Activated CD4-positive, alpha-beta memory T cell treated with anti-CD3 and anti-CD28 coated beads, Interleukin-2, amount 10 ng/mL, durations not matched to agents 7 days and 5 days (primary cell): ENCODE measurements around the gene TSPEAR. TPM values are rescaled to one million over a fixed set of nuclear protein-coding genes. Genes with fewer than 3 reads are reported as not detected.
A peak's percentile ranks its signal among the peaks of the same experiment; 100 is the strongest.
"Not testable (repeated sequence)": the region's sequence is repeated elsewhere in the genome, so short reads cannot be mapped to it uniquely, and the experiment has no call there.

ENCODE experiments used
- CTCF ChIA-PET: fragments of 350-600 bp; sonication (Branson Sonifier 250); formaldehyde crosslinking; loops from one replicate; lab custom pipeline; 2021; ENCODE audit warnings: antibody characterized with exemption, inconsistent platforms; lab: Charles Lee
- POLR2A ChIA-PET: fragments of 350-600 bp; sonication (Branson Sonifier 250); formaldehyde crosslinking; loops from one replicate; lab custom pipeline; 2021; ENCODE audit warnings: antibody characterized with exemption; lab: Charles Lee
- DNase-seq: peaks from one replicate; pipeline ENCODE4 v3.0.0-alpha.2; 2020
- H3K27ac Mint-ChIP-seq: one replicate; pipeline ENCODE4 v1.8.0; 2021; ENCODE audit warnings: mild to moderate bottlenecking, mixed read lengths
- H3K27me3 Mint-ChIP-seq: one replicate; pipeline ENCODE4 v1.8.0; 2021; ENCODE audit warnings: mixed read lengths
- H3K36me3 Mint-ChIP-seq: one replicate; pipeline ENCODE4 v1.8.0; 2021; ENCODE audit warnings: low read depth, mixed read lengths
- H3K4me1 Mint-ChIP-seq: one replicate; pipeline ENCODE4 v1.8.0; 2021; ENCODE audit warnings: mixed read lengths
- H3K4me3 Mint-ChIP-seq: one replicate; pipeline ENCODE4 v1.8.0; 2021; ENCODE audit warnings: mild to moderate bottlenecking, mixed read lengths
- H3K9me3 Mint-ChIP-seq: one replicate; pipeline ENCODE4 v1.8.0; 2021; ENCODE audit warnings: mixed read lengths
- total RNA-seq, 2 experiments: library from RNA; stranded (reverse); gene quantifications; one replicate each; pipeline ENCODE4 v1.2.3, GENCODE V29; 2021

Gene TSPEAR
- total RNA-seq, 2 experiments from 2014 or later = not detected

DNA sequence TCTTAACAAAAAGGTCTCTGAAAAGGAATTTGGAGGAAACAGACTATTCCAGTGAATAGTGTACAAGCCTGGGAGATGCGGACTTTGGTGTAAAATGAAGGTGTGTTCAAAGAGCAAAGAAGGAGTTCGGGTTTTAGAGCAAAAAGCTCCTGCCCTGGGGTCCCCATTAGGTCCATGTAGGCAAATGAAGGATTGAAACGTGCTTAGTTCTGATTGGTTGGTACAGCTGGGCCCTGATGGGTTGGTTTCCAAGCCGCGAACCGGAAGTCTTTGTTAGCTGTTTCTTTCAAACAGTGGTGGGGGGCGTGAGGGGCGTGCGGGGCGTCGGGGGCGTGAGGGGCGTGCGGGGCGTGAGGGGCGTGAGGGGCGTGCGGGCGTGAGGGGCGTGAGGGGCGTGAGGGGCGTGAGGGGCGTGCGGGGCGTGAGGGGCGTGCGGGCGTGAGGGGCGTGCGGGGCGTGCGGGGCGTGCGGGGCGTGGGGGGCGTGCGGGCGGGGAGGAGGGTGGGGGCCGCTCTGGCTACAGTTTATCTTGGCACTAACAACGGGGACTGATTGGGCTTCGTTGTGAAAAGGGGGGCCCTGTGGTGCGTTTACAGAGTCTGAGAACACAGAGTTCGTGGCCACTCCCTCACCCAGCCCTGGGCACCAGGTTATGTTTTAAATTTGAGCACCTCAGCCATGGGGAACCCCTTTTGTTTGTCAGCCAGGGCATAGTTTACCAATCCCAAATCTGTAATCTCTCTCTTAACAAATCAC lies 226.7 kb downstream of the TSPEAR start:
- no peaks in the 10 kb centered on the region for H3K4me1 Mint-ChIP-seq
- H3K4me3 Mint-ChIP-seq = no peak overlapping the region
- H3K27ac Mint-ChIP-seq = no peak overlapping the region
- H3K36me3 Mint-ChIP-seq = no peaks in the 10 kb centered on the region
- POLR2A ChIA-PET = no interaction called here
- no peaks in the 10 kb centered on the region for H3K9me3 Mint-ChIP-seq
- CTCF ChIA-PET = interaction anchor here (1.3 kb wide), 1 partner anchor 309 kb away, joined by 5 read pairs; no protein-coding TSS in a partner anchor
- DNase-seq = no peak
- H3K27me3 Mint-ChIP-seq = peaks cover 10% of the 10 kb centered on the region

DNA sequence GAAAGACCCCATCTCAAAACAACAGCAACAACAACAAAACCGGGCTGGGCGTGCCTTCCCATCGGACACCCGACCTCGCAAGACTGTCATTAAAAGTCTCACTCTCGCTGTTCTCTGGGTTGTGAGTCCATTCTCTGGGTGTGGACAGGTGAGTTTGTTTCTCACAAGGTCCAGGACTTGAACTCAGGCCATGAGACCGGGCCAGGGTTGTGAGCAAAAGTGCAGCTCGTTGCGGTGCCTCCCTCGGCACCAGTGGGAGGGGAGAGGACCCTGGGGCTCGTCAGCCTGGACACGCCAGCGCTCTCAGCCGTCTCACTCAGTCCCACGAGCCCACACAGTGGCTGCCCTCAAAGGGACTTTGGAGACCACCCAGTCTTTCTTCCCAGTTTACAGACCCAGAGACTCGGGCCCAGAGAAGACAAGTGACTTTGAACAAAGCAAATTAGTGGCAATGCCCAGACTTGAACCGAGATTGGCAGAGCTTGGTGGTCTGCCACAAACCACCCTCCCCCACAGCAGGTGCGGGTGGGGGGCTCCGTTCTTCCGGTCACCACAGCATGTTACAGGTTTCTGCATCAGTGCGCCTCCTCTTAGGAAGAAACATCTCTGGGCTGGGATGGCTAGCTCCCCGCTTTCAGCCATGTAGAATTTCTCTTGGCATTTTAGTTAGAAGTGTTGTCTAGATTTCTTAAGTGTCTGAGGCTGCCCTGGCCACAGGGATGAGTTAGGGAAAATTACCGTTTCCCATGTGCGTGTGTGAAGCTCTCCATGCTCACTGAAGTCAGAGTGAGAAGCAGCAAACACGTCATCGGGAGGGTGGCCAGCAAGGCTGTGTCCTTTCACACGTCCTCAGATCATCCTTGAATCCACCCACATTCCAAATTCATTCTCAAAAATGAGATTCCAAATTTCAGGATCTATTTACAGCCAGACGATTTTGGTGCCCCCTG lies 227.8 kb downstream of the TSPEAR start:
- no peak for DNase-seq
- ChIA-PET POLR2A (no interaction called here), CTCF (interaction anchor here (1.3 kb wide), 1 partner anchor 310 kb away, joined by 5 read pairs; no protein-coding TSS in a partner anchor)
- Mint-ChIP-seq H3K27ac (no peak overlapping the region), H3K9me3 (no peaks in the 10 kb centered on the region), H3K27me3 (peaks cover 7% of the 10 kb centered on the region), H3K36me3 (no peaks in the 10 kb centered on the region), H3K4me3 (no peak overlapping the region), H3K4me1 (peaks cover 7% of the 10 kb centered on the region)

DNA sequence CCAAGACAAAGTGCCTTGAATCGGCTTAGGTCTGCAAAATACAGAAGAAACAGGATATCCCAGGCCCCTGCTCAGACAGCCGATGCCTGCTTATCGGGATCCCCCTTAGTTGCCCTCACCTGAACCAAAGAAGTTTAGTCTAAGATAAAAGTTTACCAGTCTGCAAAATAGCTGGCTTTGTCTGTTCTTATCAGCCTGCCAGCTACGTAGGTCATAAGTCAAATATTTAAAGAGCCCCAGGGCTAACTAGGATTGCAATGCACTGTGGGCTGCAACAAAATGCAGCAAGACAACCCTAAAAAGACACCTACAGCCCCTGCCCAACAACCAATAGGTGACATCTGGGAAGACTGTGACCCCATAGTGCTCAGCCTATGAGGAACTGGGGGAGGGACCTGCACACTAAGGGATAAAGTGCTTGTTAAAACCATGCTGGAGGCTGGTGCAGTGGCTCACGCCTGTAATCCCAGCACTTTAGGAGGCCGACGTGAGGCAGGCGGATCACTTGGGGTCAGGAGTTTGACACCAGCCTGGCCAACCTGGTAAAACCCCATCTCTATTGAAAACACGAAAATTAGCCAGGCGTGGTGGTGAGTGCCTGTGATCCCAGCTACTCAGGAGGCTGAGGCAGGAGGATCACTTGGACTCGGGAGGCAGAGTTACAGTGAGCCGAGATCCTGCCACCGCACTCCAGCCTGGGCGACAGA lies 228.6 kb downstream of the TSPEAR start:
- no peak for DNase-seq
- H3K27me3 Mint-ChIP-seq = peaks cover 7% of the 10 kb centered on the region
- no peak overlapping the region for H3K27ac Mint-ChIP-seq
- H3K4me3 Mint-ChIP-seq = no peak overlapping the region
- H3K36me3 Mint-ChIP-seq = no peaks in the 10 kb centered on the region
- POLR2A ChIA-PET = no interaction called here
- no peaks in the 10 kb centered on the region for H3K9me3 Mint-ChIP-seq
- CTCF ChIA-PET = interaction anchor here (0.5 to 1.7 kb wide), 3 partner anchors 21 to 130 kb away, joined by 3 to 6 read pairs (median 3); partner anchors contain the start of gene TRPM2
- H3K4me1 Mint-ChIP-seq = peaks cover 7% of the 10 kb centered on the region

DNA sequence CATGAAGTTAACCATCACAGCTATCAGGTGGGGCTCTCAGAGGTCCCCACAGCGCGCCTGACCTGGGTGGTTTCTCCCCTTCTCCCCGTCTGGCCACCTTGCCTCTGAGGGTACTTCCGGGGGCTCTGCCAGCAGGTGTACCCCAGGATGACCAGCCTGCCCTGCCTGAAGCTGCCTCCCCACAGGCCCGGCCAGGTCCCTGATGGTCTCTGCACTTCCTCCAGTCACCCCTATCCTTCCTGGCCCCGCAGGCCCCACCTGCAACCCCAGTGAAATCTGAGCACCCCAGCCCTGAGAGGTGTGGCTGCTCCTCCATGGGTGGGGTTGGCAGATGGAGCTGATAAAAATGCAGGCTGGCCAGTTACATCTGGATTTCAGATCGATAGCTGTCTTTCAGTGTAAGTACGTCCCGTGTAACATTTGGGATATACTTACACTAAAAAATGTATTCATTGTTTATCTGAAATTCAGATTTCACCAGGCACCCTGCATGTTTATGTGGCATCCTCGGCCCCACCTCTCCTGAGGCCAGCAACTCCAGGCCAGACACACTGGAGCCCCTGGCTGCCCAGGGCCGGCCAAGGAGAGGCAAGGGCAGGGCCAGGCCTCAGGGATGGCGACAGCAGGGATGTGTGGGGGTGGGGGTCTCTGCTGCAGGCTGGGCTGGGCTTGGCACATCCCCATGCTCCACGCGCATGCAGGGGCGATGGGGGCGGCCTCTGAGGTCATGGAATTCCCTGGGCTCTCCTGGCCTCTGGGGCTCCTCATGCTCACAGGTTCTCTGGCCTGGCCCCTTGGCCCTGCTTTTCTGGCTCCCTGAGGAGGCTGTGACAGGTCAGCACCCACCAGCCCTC lies 230.9 kb downstream of the TSPEAR start:
- H3K4me1 Mint-ChIP-seq = peaks cover 7% of the 10 kb centered on the region
- no peak overlapping the region for H3K27ac Mint-ChIP-seq
- ChIA-PET CTCF (interaction anchor here (0.5 to 1.5 kb wide), 9 partner anchors 9 to 554 kb away, joined by 3 to 6 read pairs (median 3); partner anchors contain the start of gene TRPM2), POLR2A (interaction anchor here (1.4 kb wide), 1 partner anchor 140 kb away, joined by 3 read pairs; no protein-coding TSS in a partner anchor)
- peaks cover 7% of the 10 kb centered on the region for H3K27me3 Mint-ChIP-seq
- DNase-seq = no peak
- no peaks in the 10 kb centered on the region for H3K36me3 Mint-ChIP-seq
- no peak overlapping the region for H3K4me3 Mint-ChIP-seq
- H3K9me3 Mint-ChIP-seq = no peaks in the 10 kb centered on the region

DNA sequence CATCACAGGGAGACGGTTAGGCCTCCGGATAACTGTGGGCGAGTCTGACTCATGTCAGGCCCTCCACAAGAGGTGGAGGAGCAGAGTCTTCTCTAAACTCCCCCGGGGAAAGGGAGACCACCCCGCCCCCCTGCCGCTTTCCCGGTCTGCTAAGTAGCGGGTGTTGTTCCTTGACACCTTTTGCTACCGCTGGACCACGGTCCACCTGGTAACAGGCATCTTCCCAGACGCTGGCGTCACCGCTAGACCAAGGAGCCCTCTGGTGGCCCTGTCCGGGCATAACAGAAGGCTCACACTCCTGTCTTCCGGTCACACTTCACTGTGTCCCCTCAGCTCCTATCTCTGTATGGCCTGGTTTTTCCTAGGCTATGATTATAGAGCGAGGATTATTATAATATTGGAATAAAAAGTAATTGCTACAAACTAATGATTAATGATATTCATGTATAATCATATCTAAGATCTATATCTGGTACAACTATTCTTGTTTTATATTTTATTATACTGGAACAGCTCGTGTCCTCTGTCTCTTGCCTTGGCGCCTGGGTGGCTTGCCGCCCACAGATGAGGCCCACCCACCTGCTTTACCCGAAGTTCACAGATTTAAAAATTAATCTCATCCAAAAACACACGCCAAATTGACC lies 231.7 kb downstream of the TSPEAR start:
- H3K4me3 Mint-ChIP-seq, H3K36me3 Mint-ChIP-seq, H3K27me3 Mint-ChIP-seq, H3K27ac Mint-ChIP-seq, H3K4me1 Mint-ChIP-seq, H3K9me3 Mint-ChIP-seq: not testable (repeated sequence)
- POLR2A ChIA-PET = interaction anchor here (1.4 kb wide), 1 partner anchor 140 kb away, joined by 3 read pairs; no protein-coding TSS in a partner anchor
- DNase-seq = peak; percentile 63
- CTCF ChIA-PET = interaction anchor here (0.7 to 1.5 kb wide), 8 partner anchors 10 to 179 kb away, joined by 3 to 6 read pairs (median 3); partner anchors contain the start of gene TRPM2

DNA sequence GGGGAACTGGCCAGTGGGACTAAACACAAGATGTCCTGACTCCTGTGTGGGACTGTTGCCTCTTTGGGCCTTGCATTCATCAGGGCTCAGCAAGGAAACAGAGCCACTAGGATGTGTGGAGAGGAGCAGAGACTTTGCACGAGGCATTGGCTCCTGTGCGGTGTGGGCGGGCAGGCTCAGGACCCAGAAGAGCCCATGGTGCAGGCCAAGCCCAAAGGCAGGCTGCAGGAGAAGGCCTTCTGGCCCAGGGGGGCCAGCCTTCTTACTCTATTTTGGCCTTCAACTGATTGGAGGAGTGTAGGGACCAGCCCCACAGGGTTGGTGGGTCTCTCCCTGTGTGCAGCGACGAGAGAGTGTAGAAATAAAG lies 232.6 kb downstream of the TSPEAR start:
- Mint-ChIP-seq H3K4me3 (no peak overlapping the region), H3K27me3 (peaks cover 5% of the 10 kb centered on the region), H3K4me1 (peaks cover 7% of the 10 kb centered on the region), H3K9me3 (no peaks in the 10 kb centered on the region), H3K36me3 (no peaks in the 10 kb centered on the region), H3K27ac (no peak overlapping the region)
- POLR2A ChIA-PET = no interaction called here
- CTCF ChIA-PET = no interaction called here
- no peak for DNase-seq

DNA sequence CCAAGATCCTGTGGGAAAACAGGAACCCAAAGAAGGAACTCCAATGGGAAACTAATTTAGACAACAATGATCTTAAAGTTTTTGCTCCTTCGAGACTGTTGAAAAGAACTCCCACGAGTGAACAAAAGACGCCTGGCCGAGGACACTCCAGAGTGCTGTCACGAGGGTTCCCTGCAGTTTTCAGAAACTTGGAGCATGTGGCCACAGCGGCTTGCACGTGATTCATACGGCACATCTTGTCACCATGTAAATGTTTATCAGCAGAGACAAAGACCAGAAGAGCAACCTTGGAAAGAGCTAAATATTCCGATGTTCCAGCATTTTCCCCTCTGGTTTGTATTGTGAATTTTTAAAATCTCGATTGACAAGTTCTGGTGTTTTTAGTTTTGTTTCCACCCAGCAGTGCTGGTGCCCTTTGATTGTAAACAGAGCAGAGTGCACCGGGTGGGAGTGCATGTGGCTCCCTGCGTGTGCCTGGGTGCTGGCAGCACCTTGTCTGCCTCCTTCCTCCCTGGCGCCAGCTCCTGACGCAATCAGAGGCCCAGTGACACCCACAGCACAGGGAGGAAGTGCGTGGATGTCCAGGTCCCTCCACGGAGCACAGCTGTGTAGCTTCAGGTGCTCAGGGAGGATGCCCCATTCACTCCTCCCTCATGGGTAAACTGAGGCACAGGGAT lies 233.1 kb downstream of the TSPEAR start:
- CTCF ChIA-PET = no interaction called here
- Mint-ChIP-seq H3K27me3 (peaks cover 5% of the 10 kb centered on the region), H3K27ac (no peak overlapping the region)

DNA sequence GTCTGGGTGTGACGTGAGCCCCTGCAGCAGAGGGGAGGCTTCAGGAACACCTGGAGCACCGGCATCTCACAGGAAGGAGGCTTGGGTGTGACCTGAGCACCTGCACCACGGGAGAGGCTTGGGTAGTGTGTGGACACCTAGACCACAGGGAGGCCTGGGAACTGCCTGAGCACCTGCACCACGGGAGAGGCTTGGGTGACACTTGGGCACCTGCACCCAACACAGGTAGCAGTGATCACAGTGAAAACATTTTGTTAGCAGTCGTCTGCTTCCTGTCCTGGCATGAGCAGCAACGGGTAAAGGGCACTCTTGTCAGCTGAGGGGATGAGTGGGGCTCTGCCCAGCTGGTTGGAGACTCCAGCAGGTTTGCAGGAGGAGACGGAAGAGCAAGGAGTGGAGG lies 233.7 kb downstream of the TSPEAR start:
- H3K9me3 Mint-ChIP-seq = no peaks in the 10 kb centered on the region
- ChIA-PET CTCF (no interaction called here), POLR2A (no interaction called here)
- H3K4me3 Mint-ChIP-seq = no peak overlapping the region
- no peak for DNase-seq
- no peak overlapping the region for H3K27ac Mint-ChIP-seq
- H3K36me3 Mint-ChIP-seq = no peaks in the 10 kb centered on the region
- peaks cover 5% of the 10 kb centered on the region for H3K27me3 Mint-ChIP-seq
- H3K4me1 Mint-ChIP-seq = peaks cover 7% of the 10 kb centered on the region

More for the DNA sequence above, 233.1 kb downstream of the TSPEAR start:
- Mint-ChIP-seq H3K9me3 (no peaks in the 10 kb centered on the region), H3K4me1 (peaks cover 7% of the 10 kb centered on the region), H3K36me3 (no peaks in the 10 kb centered on the region), H3K4me3 (no peak overlapping the region)
- POLR2A ChIA-PET = no interaction called here
- DNase-seq = no peak

DNA sequence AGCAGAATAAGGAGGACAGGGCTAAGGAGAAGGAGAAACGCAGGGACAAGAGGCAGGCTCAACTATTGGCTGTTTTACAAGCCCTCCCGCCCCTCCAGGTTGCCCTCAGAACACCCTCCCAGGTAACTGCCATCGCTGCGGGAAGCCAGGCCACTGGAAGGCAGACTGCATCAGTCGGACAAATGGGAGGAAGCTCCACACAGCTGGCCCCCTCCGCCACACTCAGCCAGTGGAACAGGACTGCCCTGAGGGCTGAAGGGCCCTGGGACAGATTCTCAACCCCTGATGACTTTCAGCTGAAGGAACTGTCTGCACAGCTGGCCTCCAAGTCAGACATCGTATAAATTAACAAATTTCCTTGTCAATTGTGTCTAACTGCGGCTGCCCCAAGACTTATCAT lies 234.2 kb downstream of the TSPEAR start:
- Mint-ChIP-seq H3K9me3 (no peaks in the 10 kb centered on the region), H3K4me3 (no peak overlapping the region), H3K27ac (no peak overlapping the region), H3K27me3 (peaks cover 2% of the 10 kb centered on the region), H3K4me1 (peaks cover 7% of the 10 kb centered on the region), H3K36me3 (no peaks in the 10 kb centered on the region)
- ChIA-PET CTCF (no interaction called here), POLR2A (no interaction called here)
- DNase-seq = no peak

DNA sequence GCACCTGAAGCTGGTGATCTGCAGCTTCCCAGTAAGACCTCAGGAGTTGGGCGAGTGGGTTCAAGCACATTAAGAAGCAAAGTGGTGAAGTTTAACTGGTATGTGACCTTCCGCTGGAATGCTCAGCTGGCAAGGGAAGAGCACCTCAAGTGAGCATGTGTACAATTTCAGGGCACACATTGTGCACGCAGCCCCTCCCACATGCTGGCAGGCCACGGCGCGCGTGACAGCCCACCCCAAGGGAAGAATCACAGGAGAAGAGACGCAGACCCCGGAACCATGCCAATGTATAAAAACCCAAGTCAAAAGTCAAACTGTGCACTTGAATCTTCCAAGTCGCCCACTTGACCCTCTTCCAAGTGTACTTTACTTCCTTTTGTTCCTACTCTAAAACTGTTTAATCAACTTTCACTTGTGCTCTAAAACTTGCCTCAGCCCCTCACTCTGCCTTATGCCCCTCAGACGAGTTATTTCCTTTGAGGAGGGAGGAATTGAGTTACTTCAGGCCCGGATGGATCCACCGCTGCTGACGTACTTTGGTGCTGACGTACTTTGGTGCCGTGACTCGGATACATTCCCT lies 236.0 kb downstream of the TSPEAR start:
- no peaks in the 10 kb centered on the region for H3K36me3 Mint-ChIP-seq
- ChIA-PET POLR2A (no interaction called here), CTCF (no interaction called here)
- no peaks in the 10 kb centered on the region for H3K9me3 Mint-ChIP-seq
- peaks cover 7% of the 10 kb centered on the region for H3K4me1 Mint-ChIP-seq
- H3K27me3 Mint-ChIP-seq = no peaks in the 10 kb centered on the region
- no peak overlapping the region for H3K27ac Mint-ChIP-seq
- DNase-seq = no peak
- H3K4me3 Mint-ChIP-seq = no peak overlapping the region

DNA sequence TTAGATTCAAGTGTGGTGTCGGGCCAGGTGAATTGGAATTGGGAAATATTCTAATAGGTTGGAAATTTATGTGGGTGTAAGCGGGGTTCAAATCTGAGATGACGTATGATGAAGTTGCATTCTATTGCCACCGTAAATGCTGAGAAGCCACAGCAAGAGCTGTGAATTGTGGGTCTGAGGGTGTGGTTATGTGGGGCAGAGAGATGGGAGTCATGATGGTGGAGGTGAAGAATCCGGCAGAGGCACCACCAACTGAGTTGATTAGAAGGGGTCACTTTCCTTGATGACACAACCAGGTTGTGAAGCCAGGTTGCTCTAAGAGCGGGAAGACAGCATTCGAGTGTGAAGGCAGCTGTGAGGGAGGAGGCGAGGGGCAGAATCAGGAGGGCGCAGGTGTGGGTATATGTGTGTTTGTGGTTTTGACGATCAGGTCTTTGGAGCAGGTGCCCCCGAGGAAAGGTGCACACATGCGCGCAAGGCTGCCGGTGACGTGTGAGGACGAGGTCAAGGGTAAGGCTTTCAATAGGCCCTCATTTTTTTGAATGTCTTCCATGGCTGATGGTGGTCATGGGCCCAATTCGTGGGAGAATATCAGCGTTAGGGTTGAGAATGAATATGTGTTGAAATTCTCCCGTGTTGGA lies 237.3 kb downstream of the TSPEAR start:
- H3K27me3 Mint-ChIP-seq = no peaks in the 10 kb centered on the region
- H3K27ac Mint-ChIP-seq = no peak overlapping the region
- DNase-seq = no peak
- ChIA-PET CTCF (no interaction called here), POLR2A (no interaction called here)
- peaks cover 2% of the 10 kb centered on the region for H3K4me1 Mint-ChIP-seq
- no peaks in the 10 kb centered on the region for H3K9me3 Mint-ChIP-seq
- no peaks in the 10 kb centered on the region for H3K36me3 Mint-ChIP-seq
- no peak overlapping the region for H3K4me3 Mint-ChIP-seq
